HG03175 (cell line): ENCODE results near the gene PTRH1.

Experiments used
- ATAC-seq: cut with Tn5 transposase; IDR thresholded peaks from one replicate; pipeline ENCODE4 v1.9.1; 2021; ENCODE audit warnings: mild to moderate bottlenecking, moderate library complexity; ENCODE audit not compliant: unreplicated experiment

Gene PTRH1

DNA sequence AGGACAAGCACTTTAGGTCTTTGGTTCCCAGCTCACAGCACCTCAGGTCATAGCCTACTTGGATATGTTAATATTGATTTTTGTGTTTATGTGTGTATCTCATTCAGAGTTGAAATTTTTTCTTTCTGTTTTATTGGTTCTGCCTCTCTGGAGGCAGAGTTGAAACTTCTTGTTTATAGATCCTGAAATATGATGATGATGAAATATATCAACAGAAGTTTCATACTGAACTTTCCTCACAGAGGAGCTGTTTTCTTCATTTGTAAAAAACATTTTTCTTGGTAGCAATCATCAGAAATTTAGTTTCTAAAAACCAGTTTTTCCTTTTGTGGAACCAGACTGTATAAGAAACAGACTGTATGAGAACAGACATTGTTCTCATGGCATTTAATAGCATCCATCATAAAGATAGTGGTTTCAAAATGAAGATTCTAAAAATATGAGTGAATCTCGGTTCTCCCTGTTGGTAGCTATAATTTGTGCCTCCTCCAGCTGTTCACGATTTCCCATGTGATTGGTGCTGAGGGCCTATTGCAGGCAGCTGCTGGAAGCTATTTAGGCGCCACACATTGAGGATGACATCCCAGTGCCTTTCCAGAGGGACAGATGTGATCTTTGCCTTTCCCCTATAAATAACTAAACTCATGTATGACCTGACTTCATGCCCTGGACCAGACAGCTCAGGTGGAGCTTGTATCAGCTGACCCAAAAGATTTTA is 48.2 kb downstream of the PTRH1 start:
- no peak for ATAC-seq

DNA sequence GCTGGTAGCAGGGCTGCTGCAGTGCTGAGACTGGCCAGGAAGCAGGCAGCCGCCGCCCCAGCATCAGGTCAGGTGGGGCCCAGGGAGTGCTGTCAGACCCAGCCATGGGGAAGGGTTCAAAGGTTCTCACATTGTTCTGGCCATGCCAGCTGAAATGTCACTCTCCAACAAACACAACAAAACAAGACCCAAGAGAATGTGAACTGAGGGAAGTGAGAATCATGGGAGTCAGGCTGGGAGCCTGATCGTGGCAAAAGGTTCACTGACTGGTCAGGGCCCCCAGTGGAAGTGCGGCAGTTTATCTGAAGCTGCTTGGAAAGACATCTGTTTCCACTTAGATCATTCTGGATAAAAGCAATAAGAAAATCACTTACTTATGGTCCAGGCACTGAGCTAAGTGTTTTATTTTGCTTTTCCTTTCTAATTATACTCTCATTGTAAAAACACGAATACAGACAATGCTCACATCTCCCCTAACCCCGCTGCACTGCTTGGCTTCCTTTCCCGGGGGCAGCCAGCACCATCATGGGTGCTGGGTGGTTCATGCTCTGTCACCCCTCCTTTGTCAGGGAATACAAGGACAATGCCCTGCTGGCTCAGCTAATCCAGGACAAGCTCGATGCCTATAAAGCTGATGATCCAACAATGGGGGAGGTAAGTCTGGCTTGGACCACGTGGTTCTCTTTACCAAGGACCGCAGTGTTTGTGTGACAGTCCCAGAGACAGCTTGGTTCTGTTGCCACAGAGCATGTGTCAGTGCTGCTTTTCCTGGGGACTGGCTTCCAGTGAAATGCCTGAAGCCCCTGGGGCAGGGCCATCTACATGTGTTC is 50.6 kb downstream of the PTRH1 start:
- no peak for ATAC-seq

DNA sequence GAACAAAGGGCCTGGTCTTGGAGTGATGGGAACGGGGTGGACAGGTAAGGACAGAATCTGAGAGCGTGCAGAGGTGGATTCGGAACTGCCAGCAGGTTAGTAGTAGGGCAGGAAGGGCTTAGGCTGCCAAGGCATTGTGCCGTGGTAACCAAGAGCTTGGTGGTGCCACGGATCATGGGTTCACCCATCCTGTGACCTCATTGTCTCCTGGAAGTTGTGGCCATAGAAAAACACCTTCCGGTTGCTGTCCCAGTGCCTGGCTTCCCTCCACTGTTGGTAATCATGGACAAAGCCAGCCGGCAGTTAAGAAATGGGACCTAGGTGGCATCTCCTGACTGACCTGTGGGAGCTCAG is 51.2 kb downstream of the PTRH1 start:
- no peak for ATAC-seq
